ENCODE data around the gene PTPRG.

DNA sequence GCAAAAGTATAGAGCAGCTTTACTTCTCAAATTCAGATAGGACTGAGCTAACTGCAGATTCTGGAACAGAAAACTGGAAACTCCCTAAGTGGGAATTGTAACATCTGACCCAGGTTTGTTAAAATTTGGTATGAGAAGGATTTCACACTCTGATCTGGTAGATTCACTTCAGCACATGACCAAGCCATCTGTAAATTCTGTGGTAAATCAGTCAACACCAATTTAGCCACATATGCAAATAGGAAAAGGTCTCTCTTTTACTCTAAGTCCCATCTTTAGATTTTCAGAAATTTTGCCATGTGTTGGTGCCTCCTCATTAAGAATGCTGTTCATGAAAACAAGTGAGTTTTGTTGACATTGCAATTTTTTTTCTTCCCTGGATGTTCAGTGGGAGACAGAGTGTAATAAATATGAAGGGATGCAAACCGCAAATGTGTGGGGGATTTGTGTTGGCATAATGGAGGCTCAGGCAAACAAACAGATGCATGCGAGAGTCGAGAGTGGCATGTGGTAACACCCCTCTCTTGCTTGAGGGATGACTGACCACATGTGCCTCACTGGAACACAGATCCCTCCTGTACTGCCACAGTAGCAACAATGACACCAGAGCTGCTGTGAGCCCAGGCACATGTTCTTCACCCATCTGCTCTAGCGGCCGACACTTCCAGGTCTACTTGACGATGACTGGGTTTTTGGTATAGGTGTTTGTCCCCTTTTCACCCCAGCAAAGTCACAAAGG is 665.4 kb downstream of the PTPRG start:
- TF ChIP-seq EZH2 (IDR thresholded peaks at IDR 0.05; ENCODE audit: insufficient read depth, low read length) = no peak
- TF ChIP-seq, protein P1, sequence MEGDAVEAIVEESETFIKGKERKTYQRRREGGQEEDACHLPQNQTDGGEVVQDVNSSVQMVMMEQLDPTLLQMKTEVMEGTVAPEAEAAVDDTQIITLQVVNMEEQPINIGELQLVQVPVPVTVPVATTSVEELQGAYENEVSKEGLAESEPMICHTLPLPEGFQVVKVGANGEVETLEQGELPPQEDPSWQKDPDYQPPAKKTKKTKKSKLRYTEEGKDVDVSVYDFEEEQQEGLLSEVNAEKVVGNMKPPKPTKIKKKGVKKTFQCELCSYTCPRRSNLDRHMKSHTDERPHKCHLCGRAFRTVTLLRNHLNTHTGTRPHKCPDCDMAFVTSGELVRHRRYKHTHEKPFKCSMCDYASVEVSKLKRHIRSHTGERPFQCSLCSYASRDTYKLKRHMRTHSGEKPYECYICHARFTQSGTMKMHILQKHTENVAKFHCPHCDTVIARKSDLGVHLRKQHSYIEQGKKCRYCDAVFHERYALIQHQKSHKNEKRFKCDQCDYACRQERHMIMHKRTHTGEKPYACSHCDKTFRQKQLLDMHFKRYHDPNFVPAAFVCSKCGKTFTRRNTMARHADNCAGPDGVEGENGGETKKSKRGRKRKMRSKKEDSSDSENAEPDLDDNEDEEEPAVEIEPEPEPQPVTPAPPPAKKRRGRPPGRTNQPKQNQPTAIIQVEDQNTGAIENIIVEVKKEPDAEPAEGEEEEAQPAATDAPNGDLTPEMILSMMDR (IDR thresholded peaks at IDR 0.05; ENCODE audit: insufficient read depth, low read depth, low read length) = no peak
